HL-60 (cell line): Measurements from ENCODE around the gene SLC24A1.

Experiments used
- GABPA ChIP-seq: IDR thresholded peaks from 2 replicates; pipeline ENCODE4 v1.6.1; 2012; ENCODE audit warnings: low read depth
- POLR2AphosphoS5 ChIP-seq: IDR thresholded peaks from 2 replicates; pipeline ENCODE4 v1.6.1; 2012; ENCODE audit warnings: low read depth
- TF ChIP-seq, protein P1 (sequence below): IDR thresholded peaks from one replicate; pipeline ENCODE4 v1.5.1; 2011; ENCODE audit warnings: low read length, control low read depth, inconsistent platforms; ENCODE audit not compliant: insufficient read depth

DNA sequence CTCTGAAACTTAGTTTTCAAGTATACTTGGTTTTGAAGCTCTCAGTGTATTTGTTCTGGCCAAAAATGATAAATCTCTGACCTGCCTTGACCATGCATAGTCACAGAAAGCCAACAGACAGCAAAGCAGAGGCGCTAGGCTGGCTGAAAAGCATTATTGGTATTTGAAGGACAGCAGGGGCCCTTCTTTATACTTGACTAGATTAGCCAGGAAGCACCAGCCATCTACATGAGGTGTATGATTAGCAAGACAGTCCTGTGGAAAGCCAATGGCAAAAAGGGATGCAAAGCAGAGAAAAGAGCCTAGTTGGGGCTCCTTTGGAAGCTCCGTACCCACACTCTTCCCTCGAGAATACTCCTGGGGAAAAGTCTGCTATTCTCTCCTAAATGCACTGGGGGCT, 7.8 kb downstream of the SLC24A1 start:
- TF ChIP-seq, protein P1, sequence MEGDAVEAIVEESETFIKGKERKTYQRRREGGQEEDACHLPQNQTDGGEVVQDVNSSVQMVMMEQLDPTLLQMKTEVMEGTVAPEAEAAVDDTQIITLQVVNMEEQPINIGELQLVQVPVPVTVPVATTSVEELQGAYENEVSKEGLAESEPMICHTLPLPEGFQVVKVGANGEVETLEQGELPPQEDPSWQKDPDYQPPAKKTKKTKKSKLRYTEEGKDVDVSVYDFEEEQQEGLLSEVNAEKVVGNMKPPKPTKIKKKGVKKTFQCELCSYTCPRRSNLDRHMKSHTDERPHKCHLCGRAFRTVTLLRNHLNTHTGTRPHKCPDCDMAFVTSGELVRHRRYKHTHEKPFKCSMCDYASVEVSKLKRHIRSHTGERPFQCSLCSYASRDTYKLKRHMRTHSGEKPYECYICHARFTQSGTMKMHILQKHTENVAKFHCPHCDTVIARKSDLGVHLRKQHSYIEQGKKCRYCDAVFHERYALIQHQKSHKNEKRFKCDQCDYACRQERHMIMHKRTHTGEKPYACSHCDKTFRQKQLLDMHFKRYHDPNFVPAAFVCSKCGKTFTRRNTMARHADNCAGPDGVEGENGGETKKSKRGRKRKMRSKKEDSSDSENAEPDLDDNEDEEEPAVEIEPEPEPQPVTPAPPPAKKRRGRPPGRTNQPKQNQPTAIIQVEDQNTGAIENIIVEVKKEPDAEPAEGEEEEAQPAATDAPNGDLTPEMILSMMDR: no peak
- TF ChIP-seq GABPA (no peak), POLR2AphosphoS5 (no peak)
